ENCODE results near the gene SCARF2.

DNA sequence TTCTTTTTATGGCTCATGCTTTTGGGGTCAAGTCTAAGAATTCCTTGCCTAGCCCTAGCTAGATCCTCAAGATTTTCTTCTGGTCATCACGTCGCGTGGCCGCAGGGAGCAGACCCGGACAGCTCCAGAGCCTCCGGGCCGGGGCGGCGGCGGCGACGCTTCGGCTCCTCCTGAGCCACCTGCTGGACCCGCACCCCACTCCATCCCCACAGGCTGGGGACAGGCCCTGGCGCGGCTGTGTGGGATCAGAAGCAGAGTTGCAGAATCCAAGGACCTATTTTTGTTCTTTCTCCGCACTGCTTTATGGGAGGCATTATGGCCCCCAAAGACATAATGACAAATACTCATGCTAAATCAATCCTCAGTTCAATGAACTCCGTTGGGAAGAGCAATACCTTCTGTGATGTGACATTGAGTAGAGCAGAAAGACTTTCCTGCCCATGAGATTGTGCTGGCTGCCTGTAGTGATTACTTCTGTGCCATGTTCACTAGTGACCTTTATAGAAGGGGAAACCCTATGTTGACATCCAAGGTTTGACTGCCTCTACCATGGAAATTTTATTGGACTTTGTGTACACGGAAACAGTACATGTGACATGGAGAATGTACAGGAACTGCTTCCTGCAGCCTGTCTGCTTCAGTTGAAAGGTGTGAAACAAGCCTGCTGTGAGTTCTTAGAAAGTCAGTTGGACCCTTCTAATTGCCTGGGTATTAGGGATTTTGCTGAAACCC is 12.4 kb upstream of the SCARF2 start:
- no peak for TF ChIP-seq EZH2phosphoT487 (IDR thresholded peaks at IDR 0.05; ENCODE audit: low read depth)
- TF ChIP-seq, protein P1, sequence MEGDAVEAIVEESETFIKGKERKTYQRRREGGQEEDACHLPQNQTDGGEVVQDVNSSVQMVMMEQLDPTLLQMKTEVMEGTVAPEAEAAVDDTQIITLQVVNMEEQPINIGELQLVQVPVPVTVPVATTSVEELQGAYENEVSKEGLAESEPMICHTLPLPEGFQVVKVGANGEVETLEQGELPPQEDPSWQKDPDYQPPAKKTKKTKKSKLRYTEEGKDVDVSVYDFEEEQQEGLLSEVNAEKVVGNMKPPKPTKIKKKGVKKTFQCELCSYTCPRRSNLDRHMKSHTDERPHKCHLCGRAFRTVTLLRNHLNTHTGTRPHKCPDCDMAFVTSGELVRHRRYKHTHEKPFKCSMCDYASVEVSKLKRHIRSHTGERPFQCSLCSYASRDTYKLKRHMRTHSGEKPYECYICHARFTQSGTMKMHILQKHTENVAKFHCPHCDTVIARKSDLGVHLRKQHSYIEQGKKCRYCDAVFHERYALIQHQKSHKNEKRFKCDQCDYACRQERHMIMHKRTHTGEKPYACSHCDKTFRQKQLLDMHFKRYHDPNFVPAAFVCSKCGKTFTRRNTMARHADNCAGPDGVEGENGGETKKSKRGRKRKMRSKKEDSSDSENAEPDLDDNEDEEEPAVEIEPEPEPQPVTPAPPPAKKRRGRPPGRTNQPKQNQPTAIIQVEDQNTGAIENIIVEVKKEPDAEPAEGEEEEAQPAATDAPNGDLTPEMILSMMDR (IDR thresholded peaks at IDR 0.05; ENCODE audit: low read depth, low read length): no peak

Measured in OCI-LY3 (cell line).